Measurements from ENCODE around the gene NODAL. TPM values are rescaled to one million over a fixed set of nuclear protein-coding genes. Genes with fewer than 3 reads are reported as not detected.

Gene NODAL
- total and polyA plus RNA-seq, 2 experiments from 2014 or later = 11.2 to 28.4 TPM

DNA sequence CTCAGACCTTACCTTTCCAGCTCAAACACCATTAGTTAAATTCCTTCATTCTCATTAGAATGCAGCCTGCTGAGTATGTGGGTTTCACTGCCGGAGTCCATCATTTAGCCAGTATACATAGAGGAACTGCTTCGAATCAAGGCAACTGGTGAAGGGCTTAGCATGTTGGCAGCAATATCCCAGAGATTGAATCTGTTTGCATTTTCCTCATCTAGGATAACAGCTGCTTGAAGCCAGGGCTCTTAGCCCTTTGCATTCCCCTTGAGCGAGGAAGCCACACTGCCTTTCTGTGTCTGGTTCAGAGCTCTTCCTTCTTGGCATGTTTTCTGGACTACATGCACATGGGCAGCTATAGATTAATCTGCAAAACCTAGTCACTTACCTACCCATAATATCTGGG lies 14.7 kb downstream of the NODAL start:
- Histone ChIP-seq H3K4me3 (no peak overlapping the region), H4K20me1 (replicated peaks; ENCODE audit: insufficient read depth) (peaks cover 8% of the 10 kb centered on the region), H3F3A (replicated peaks; ENCODE audit: low read depth) (peaks cover 13% of the 10 kb centered on the region; the same call in 1 of the 2 replicates), H3K79me2 (replicated peaks; ENCODE audit: insufficient read depth) (no peaks in the 10 kb centered on the region), H2AFZ (no peak overlapping the region), H3K27me3 (ENCODE audit: insufficient read depth) (no peaks in the 10 kb centered on the region), H3K27ac (ENCODE audit: low read depth) (0 out of 2 replicates have a peak overlapping the region, but pooled peaks have one; percentile 3), H3K4me1 (ENCODE audit: insufficient read depth) (peaks cover 22% of the 10 kb centered on the region; the same call in 1 of the 2 replicates), H3K36me3 (ENCODE audit: insufficient read depth) (peaks cover 35% of the 10 kb centered on the region), H3K4me2 (no peak overlapping the region), H3K9me2 (ENCODE audit: insufficient read depth) (no peaks in the 10 kb centered on the region)
- ATAC-seq (peak; percentile 27), DNase-seq (ENCODE audit: low spot score) (peak; percentile 24)
- no peaks in the 10 kb centered on the region for H3K9me3 Mint-ChIP-seq
- H3K4me3 Mint-ChIP-seq = no peak overlapping the region
- no peak overlapping the region for H3K27ac Mint-ChIP-seq
- H3K4me1 Mint-ChIP-seq = peaks cover 28% of the 10 kb centered on the region
- H3K36me3 Mint-ChIP-seq (ENCODE audit: low read depth) = peaks cover 43% of the 10 kb centered on the region
- TF ChIP-seq, protein P1, sequence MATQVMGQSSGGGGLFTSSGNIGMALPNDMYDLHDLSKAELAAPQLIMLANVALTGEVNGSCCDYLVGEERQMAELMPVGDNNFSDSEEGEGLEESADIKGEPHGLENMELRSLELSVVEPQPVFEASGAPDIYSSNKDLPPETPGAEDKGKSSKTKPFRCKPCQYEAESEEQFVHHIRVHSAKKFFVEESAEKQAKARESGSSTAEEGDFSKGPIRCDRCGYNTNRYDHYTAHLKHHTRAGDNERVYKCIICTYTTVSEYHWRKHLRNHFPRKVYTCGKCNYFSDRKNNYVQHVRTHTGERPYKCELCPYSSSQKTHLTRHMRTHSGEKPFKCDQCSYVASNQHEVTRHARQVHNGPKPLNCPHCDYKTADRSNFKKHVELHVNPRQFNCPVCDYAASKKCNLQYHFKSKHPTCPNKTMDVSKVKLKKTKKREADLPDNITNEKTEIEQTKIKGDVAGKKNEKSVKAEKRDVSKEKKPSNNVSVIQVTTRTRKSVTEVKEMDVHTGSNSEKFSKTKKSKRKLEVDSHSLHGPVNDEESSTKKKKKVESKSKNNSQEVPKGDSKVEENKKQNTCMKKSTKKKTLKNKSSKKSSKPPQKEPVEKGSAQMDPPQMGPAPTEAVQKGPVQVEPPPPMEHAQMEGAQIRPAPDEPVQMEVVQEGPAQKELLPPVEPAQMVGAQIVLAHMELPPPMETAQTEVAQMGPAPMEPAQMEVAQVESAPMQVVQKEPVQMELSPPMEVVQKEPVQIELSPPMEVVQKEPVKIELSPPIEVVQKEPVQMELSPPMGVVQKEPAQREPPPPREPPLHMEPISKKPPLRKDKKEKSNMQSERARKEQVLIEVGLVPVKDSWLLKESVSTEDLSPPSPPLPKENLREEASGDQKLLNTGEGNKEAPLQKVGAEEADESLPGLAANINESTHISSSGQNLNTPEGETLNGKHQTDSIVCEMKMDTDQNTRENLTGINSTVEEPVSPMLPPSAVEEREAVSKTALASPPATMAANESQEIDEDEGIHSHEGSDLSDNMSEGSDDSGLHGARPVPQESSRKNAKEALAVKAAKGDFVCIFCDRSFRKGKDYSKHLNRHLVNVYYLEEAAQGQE (IDR thresholded peaks at IDR 0.05; ENCODE audit: unreplicated experiment) = no peak
- TF ChIP-seq EZH2 (IDR thresholded peaks at IDR 0.05; ENCODE audit: low read depth, unreplicated experiment) = no peak
- no peak for TF ChIP-seq EZH2phosphoT487 (IDR thresholded peaks at IDR 0.05; ENCODE audit: unreplicated experiment)
- TF ChIP-seq, protein P2, sequence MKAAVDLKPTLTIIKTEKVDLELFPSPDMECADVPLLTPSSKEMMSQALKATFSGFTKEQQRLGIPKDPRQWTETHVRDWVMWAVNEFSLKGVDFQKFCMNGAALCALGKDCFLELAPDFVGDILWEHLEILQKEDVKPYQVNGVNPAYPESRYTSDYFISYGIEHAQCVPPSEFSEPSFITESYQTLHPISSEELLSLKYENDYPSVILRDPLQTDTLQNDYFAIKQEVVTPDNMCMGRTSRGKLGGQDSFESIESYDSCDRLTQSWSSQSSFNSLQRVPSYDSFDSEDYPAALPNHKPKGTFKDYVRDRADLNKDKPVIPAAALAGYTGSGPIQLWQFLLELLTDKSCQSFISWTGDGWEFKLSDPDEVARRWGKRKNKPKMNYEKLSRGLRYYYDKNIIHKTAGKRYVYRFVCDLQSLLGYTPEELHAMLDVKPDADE (IDR thresholded peaks at IDR 0.05) = no peak
- no peak for TF ChIP-seq JUNB (IDR thresholded peaks at IDR 0.05; ENCODE audit: unreplicated experiment)
- TF ChIP-seq NANOG (IDR thresholded peaks at IDR 0.05; ENCODE audit: borderline replicate concordance) = no peak
- no peak for TF ChIP-seq ZNF331 (CRISPR knock-in tag; IDR thresholded peaks at IDR 0.05; ENCODE audit: low read depth)
- TF ChIP-seq CREB1 (CRISPR knock-in tag; IDR thresholded peaks at IDR 0.05; ENCODE audit: low read depth) = no peak
- TF ChIP-seq ZNF114 (CRISPR knock-in tag; IDR thresholded peaks at IDR 0.05) = no peak
- no peak for TF ChIP-seq STAT1 (IDR thresholded peaks at IDR 0.05; ENCODE audit: unreplicated experiment)
- TF ChIP-seq, protein P3, sequence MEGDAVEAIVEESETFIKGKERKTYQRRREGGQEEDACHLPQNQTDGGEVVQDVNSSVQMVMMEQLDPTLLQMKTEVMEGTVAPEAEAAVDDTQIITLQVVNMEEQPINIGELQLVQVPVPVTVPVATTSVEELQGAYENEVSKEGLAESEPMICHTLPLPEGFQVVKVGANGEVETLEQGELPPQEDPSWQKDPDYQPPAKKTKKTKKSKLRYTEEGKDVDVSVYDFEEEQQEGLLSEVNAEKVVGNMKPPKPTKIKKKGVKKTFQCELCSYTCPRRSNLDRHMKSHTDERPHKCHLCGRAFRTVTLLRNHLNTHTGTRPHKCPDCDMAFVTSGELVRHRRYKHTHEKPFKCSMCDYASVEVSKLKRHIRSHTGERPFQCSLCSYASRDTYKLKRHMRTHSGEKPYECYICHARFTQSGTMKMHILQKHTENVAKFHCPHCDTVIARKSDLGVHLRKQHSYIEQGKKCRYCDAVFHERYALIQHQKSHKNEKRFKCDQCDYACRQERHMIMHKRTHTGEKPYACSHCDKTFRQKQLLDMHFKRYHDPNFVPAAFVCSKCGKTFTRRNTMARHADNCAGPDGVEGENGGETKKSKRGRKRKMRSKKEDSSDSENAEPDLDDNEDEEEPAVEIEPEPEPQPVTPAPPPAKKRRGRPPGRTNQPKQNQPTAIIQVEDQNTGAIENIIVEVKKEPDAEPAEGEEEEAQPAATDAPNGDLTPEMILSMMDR (conservative IDR thresholded peaks at IDR 0.05; ENCODE audit: low read depth in 2 of 2) = no peak
- TF ChIP-seq, protein P4, sequence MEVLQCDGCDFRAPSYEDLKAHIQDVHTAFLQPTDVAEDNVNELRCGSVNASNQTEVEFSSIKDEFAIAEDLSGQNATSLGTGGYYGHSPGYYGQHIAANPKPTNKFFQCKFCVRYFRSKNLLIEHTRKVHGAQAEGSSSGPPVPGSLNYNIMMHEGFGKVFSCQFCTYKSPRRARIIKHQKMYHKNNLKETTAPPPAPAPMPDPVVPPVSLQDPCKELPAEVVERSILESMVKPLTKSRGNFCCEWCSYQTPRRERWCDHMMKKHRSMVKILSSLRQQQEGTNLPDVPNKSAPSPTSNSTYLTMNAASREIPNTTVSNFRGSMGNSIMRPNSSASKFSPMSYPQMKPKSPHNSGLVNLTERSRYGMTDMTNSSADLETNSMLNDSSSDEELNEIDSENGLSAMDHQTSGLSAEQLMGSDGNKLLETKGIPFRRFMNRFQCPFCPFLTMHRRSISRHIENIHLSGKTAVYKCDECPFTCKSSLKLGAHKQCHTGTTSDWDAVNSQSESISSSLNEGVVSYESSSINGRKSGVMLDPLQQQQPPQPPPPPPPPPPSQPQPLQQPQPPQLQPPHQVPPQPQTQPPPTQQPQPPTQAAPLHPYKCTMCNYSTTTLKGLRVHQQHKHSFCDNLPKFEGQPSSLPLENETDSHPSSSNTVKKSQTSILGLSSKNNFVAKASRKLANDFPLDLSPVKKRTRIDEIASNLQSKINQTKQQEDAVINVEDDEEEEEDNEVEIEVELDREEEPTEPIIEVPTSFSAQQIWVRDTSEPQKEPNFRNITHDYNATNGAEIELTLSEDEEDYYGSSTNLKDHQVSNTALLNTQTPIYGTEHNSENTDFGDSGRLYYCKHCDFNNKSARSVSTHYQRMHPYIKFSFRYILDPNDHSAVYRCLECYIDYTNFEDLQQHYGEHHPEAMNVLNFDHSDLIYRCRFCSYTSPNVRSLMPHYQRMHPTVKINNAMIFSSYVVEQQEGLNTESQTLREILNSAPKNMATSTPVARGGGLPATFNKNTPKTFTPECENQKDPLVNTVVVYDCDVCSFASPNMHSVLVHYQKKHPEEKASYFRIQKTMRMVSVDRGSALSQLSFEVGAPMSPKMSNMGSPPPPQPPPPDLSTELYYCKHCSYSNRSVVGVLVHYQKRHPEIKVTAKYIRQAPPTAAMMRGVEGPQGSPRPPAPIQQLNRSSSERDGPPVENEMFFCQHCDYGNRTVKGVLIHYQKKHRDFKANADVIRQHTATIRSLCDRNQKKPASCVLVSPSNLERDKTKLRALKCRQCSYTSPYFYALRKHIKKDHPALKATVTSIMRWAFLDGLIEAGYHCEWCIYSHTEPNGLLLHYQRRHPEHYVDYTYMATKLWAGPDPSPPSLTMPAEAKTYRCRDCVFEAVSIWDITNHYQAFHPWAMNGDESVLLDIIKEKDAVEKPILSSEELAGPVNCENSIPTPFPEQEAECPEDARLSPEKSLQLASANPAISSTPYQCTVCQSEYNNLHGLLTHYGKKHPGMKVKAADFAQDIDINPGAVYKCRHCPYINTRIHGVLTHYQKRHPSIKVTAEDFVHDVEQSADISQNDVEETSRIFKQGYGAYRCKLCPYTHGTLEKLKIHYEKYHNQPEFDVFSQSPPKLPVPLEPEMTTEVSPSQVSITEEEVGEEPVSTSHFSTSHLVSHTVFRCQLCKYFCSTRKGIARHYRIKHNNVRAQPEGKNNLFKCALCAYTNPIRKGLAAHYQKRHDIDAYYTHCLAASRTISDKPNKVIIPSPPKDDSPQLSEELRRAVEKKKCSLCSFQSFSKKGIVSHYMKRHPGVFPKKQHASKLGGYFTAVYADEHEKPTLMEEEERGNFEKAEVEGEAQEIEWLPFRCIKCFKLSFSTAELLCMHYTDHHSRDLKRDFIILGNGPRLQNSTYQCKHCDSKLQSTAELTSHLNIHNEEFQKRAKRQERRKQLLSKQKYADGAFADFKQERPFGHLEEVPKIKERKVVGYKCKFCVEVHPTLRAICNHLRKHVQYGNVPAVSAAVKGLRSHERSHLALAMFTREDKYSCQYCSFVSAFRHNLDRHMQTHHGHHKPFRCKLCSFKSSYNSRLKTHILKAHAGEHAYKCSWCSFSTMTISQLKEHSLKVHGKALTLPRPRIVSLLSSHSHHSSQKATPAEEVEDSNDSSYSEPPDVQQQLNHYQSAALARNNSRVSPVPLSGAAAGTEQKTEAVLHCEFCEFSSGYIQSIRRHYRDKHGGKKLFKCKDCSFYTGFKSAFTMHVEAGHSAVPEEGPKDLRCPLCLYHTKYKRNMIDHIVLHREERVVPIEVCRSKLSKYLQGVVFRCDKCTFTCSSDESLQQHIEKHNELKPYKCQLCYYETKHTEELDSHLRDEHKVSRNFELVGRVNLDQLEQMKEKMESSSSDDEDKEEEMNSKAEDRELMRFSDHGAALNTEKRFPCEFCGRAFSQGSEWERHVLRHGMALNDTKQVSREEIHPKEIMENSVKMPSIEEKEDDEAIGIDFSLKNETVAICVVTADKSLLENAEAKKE (CRISPR knock-in tag; IDR thresholded peaks at IDR 0.05) = no peak
- TF ChIP-seq POLR2AphosphoS5 (IDR thresholded peaks at IDR 0.05; ENCODE audit: low read depth) = no peak
- H3K27me3 Mint-ChIP-seq (ENCODE audit: insufficient read depth, low read depth, poor library complexity) = no peaks in the 10 kb centered on the region

Data from GM23338 (cell line).